Spleen (tissue), 11 donors: Measurements from ENCODE around the gene RAD51C. TPM values are rescaled to one million over a fixed set of nuclear protein-coding genes. Genes with fewer than 3 reads are reported as not detected.
A peak's percentile ranks its signal among the peaks of the same experiment; 100 is the strongest.

Source experiments
- DNase-seq: peaks from one replicate; pipeline ENCODE4 v3.0.0-alpha.2; 2020
- H3K27ac ChIP-seq, 8 donors: fragments of 200-600 bp; sonication (generic) in 7 of 8; 1 replicate in 4 of 8; 2 replicates in 4 of 8; pipeline versions ENCODE4 v1.5.0 to v1.8.0; 2016 to 2021; ENCODE audit warnings: inconsistent platforms in 4 of 8, mild to moderate bottlenecking in 4 of 8, moderate library complexity in 1 of 8
- H3K27me3 ChIP-seq, 7 donors: fragments of 200-600 bp; sonication (generic) in 6 of 7; replicated peaks in 1 of 7; 1 replicate in 4 of 7; 2 replicates in 3 of 7; pipeline versions ENCODE4 v1.5.0 to v1.8.0; 2016 to 2021; ENCODE audit warnings: inconsistent platforms in 3 of 7, mild to moderate bottlenecking in 1 of 7
- H3K36me3 ChIP-seq, 6 donors: fragments of 200-600 bp; sonication (generic) in 5 of 6; 1 replicate in 4 of 6; 2 replicates in 2 of 6; pipeline versions ENCODE4 v1.5.0 to v1.8.0; 2016 to 2021; ENCODE audit warnings: inconsistent platforms in 2 of 6
- H3K4me1 ChIP-seq, 6 donors: fragments of 200-600 bp; sonication (generic) in 5 of 6; 1 replicate in 3 of 6; 2 replicates in 3 of 6; pipeline versions ENCODE4 v1.5.0 to v1.8.0; 2016 to 2021; ENCODE audit warnings: inconsistent platforms in 3 of 6
- H3K4me3 ChIP-seq, 8 donors: fragments of 200-600 bp; sonication (generic) in 7 of 8; 1 replicate in 4 of 8; 2 replicates in 4 of 8; pipeline versions ENCODE4 v1.5.0 to v1.8.0; 2016 to 2021; ENCODE audit warnings: inconsistent platforms in 4 of 8, mild to moderate bottlenecking in 4 of 8, moderate library complexity in 2 of 8
- H3K9me3 ChIP-seq, 8 donors: fragments of 200-600 bp; sonication (generic) in 7 of 8; 1 replicate in 4 of 8; 2 replicates in 4 of 8; pipeline versions ENCODE4 v1.5.0 to v1.8.0; 2016 to 2021; ENCODE audit warnings: inconsistent platforms in 4 of 8
- CTCF ChIP-seq, 11 experiments: fragments of 200-600 bp in 7 of 11; fragments of 450-650 bp in 4 of 11; sonication (generic) in 4 of 11; IDR thresholded peaks in 8 of 11; conservative IDR thresholded peaks in 3 of 11; 1 replicate in 7 of 11; 2 replicates in 4 of 11; pipeline versions ENCODE4 v1.4.0 to v1.8.0; 2016 to 2021; ENCODE audit warnings: antibody characterized with exemption in 11 of 11, inconsistent platforms in 4 of 11, mild to moderate bottlenecking in 1 of 11
- POLR2A ChIP-seq, 3 donors: fragments of 450-650 bp; IDR thresholded peaks; one replicate each; pipeline ENCODE4 v1.5.1; 2017; ENCODE audit warnings: antibody characterized with exemption in 3 of 3, mild to moderate bottlenecking in 1 of 3
- POLR2AphosphoS5 ChIP-seq, 3 donors: sonication (generic); formaldehyde crosslinking; IDR thresholded peaks; one replicate each; pipeline ENCODE4 v1.5.1; 2017; ENCODE audit warnings: antibody characterized with exemption in 3 of 3
- WGBS, 5 donors: extraction: QIAGEN DNeasy Blood & Tissue Kit in 3 of 5; methylation state at CpG; one replicate each; pipeline versions ENCODE4 v1.1.5 to v1.1.7; 2013 to 2018; 5-methylcytosine and 5-hydroxymethylcytosine counted together
- intact Hi-C: fragments of 100-400 bp; cut with DNase I; formaldehyde crosslinking; loops from one replicate; pipeline ENCODE4 v1.15.0; 2023; ENCODE audit warnings: low total_unique reads
- polyA plus RNA-seq, 3 donors: library from polyadenylated mRNA; stranded (reverse); fragments of 200-250 nt; gene quantifications; one replicate each; pipeline ENCODE4 v1.2.1, GENCODE V29; 2013
- total RNA-seq, 7 donors: library from RNA; depleted of rRNA in 3 of 7; stranded (reverse); fragments of >200 nt in 3 of 7; fragmentation: NEBNext Ultra II Directional in 4 of 7; extraction: Animal tissue kit (Norgen Biotek cat#: 25700) in 4 of 7; gene quantifications; one replicate each; pipeline versions ENCODE4 v1.1.0 to v1.2.1, GENCODE V29; 2016 to 2021
- donor health status: healthy with polysubstance abuse.
- donor health status: DM: no; HTN: no; CAD: no; lungs with moderate emphysema.
- donor health status: DM: no; HTN: no; CAD: no.
- donor health status: Bipolar disorder and iron deficiency.
- donor health status: healthy.
- donor health status: DM: no; HTN: no; CAD: no.
- donor health status: DM: yes; HTN: yes; CAD: no.

The RAD51C gene
- total and polyA plus RNA-seq, 10 donors, result 19.6 to 28.5 (median 23.5) TPM

- Histone ChIP-seq H3K9me3 (no peaks in the 10 kb centered on the region), H3K36me3 (peaks cover 0 to 89% (median 24%) of the 10 kb centered on the region in 6 donors), H3K4me3 (no peak overlapping the region), H3K27ac (no peak overlapping the region), H3K27me3 (no peaks in the 10 kb centered on the region), H3K4me1 (peaks cover 0 to 9% (median 0%) of the 10 kb centered on the region in 6 donors)
- DNase-seq, result no peak
- intact Hi-C loops, result no loop called here
- no peak for TF ChIP-seq POLR2A (IDR thresholded peaks at IDR 0.05)
- 91 to 100% (median 95%) methylated on average over 2 of the region's 2 CpGs for WGBS, 5 donors
These were observed 11.5 kb downstream of the RAD51C start for GRCh38 chr17:58703916-58704286.

GRCh38 chr17:58706351-58707140 lies 14.1 kb downstream of the RAD51C start:
- Histone ChIP-seq H3K4me3 (no peak overlapping the region), H3K27ac (no peak overlapping the region), H3K36me3 (peaks cover 0 to 79% (median 17%) of the 10 kb centered on the region in 6 donors), H3K4me1 (peaks cover 0 to 13% (median 0%) of the 10 kb centered on the region in 6 donors), H3K9me3 (no peaks in the 10 kb centered on the region), H3K27me3 (no peaks in the 10 kb centered on the region)
- intact Hi-C loops, result no loop called here
- WGBS, 5 donors, result 53 to 77% (median 57%) methylated on average over 3 of the region's 3 CpGs
- TF ChIP-seq POLR2AphosphoS5 (IDR thresholded peaks at IDR 0.05), result no peak
- no peak for TF ChIP-seq POLR2A (IDR thresholded peaks at IDR 0.05)
- TF ChIP-seq CTCF (IDR thresholded peaks at IDR 0.05 in 8 of 11, conservative IDR thresholded peaks at IDR 0.05 in 3 of 11), result no peak
- peak; percentile 12 for DNase-seq

- 53 to 56% (median 54%) methylated on average over 4 of the region's 4 CpGs for WGBS, 5 donors
- DNase-seq, result no peak
- intact Hi-C loops, result loop anchor here (5.0 kb wide), 1 partner anchor 296 kb away; no protein-coding TSS in a partner anchor
These were observed 18.6 kb downstream of the RAD51C start for GRCh38 chr17:58710948-58711552.

GRCh38 chr17:58722274-58722673 lies 29.9 kb downstream of the RAD51C start:
- Histone ChIP-seq H3K36me3 (peaks cover 0 to 89% (median 38%) of the 10 kb centered on the region in 6 donors), H3K27me3 (no peaks in the 10 kb centered on the region), H3K27ac (no peak overlapping the region), H3K4me3 (no peak overlapping the region), H3K4me1 (no peaks in the 10 kb centered on the region), H3K9me3 (no peaks in the 10 kb centered on the region)
- TF ChIP-seq POLR2A (IDR thresholded peaks at IDR 0.05) (no peak), POLR2AphosphoS5 (IDR thresholded peaks at IDR 0.05) (no peak), CTCF (IDR thresholded peaks at IDR 0.05 in 8 of 11, conservative IDR thresholded peaks at IDR 0.05 in 3 of 11) (no peak)
- 94 to 97% (median 95%) methylated on average over 1 of the region's 1 CpG for WGBS, 5 donors
- intact Hi-C loops, result no loop called here
- no peak for DNase-seq

More at GRCh38 chr17:58710948-58711552, 18.6 kb downstream of the RAD51C start:
- Histone ChIP-seq H3K4me1 (peaks cover 0 to 13% (median 0%) of the 10 kb centered on the region in 6 donors), H3K4me3 (no peak overlapping the region), H3K27ac (no peak overlapping the region), H3K9me3 (no peaks in the 10 kb centered on the region), H3K36me3 (peaks cover 0 to 82% (median 17%) of the 10 kb centered on the region in 6 donors), H3K27me3 (no peaks in the 10 kb centered on the region)
- TF ChIP-seq CTCF (IDR thresholded peaks at IDR 0.05 in 8 of 11, conservative IDR thresholded peaks at IDR 0.05 in 3 of 11), result peak; percentile 28 to 72 (median 69)
- no peak for TF ChIP-seq POLR2AphosphoS5 (IDR thresholded peaks at IDR 0.05)
- TF ChIP-seq POLR2A (IDR thresholded peaks at IDR 0.05), result no peak
